ENCODE data around the gene C17orf58.
"Not testable (repeated sequence)": the region's sequence is repeated elsewhere in the genome, so short reads cannot be mapped to it uniquely, and the experiment has no call there.

Gene C17orf58

GRCh38 chr17:67996301-67997171, at the start of gene C17orf58:
C17orf58 (minus strand) TSS chr17:67996469; CDS start chr17:67996198, 271 bp downstream.
- not testable (repeated sequence) for H3K4me1 ChIP-seq; H3K79me2 ChIP-seq; H3K36me3 ChIP-seq (ENCODE audit: control insufficient read depth, insufficient read depth, low read length); H3K27me3 ChIP-seq (ENCODE audit: control insufficient read depth, insufficient read depth, low read length); H3K9me3 ChIP-seq (ENCODE audit: control insufficient read depth, low read length)
- peak within 1 kb of the TSS; percentile 96 for H3K4me2 ChIP-seq (ENCODE audit: low read length)
- peak within 1 kb of the TSS; percentile 65 for H3K9ac ChIP-seq
- H2AFZ ChIP-seq: peak within 1 kb of the TSS; percentile 93
- H3K27ac ChIP-seq: peak within 1 kb of the TSS; percentile 89
- peak within 1 kb of the TSS; percentile 67 for H3K4me3 ChIP-seq (ENCODE audit: low read depth, low read length)

DNA sequence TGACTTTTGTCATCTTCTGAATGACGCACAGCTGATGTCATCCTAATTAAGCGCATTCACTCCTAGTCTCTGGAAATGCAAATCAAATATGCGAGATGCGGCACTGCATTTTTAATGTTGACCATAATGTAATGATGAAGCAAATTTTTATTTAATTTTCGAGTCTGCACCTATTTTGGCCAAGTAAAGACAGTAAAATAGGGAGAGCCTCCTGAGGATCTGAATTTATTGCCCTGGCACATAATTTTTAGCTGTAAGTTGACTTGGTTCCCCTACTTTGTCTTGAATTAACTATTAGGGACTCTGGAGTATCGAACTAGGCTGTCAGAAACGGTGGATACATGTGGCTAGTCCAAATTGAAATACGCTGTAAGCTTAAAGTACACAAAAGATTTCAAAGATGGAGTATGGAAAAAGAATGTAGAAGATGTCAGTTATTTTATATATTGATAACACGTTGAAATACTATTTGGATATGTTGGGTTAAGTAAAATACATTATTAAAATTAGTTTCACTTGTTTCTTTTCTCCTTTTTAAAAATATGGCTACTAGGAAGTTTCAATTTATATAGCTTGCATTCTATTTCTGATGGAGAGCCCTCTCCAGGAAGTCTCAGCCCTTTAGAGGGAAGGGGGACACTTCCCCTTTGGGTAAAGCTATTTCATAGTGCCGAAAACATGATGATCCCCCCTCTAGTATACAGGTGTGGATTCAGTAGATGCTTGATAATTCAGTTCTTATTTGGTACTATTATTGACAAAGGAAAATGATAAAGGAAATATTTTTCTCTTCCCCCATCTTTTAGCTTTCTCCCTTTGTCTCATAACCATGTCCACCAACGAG, 40.3 kb upstream of the C17orf58 start:
- H3K27me3 ChIP-seq (ENCODE audit: control insufficient read depth, insufficient read depth, low read length): no peaks in the 10 kb centered on the region
- H3K4me2 ChIP-seq (ENCODE audit: low read length): peak overlapping the region; percentile 94
- no peaks in the 10 kb centered on the region for H3K9me3 ChIP-seq (ENCODE audit: control insufficient read depth, low read length)
- peak overlapping the region; percentile 81 for H3K4me3 ChIP-seq (ENCODE audit: low read depth, low read length)
- no peaks in the 10 kb centered on the region for H3K4me1 ChIP-seq
- peak overlapping the region; percentile 95 for H2AFZ ChIP-seq
- H3K9ac ChIP-seq: no peak overlapping the region
- no peak overlapping the region for H3K27ac ChIP-seq
- H3K36me3 ChIP-seq (ENCODE audit: control insufficient read depth, insufficient read depth, low read length): no peaks in the 10 kb centered on the region
- H3K79me2 ChIP-seq: no peaks in the 10 kb centered on the region
- TF ChIP-seq, protein P1, sequence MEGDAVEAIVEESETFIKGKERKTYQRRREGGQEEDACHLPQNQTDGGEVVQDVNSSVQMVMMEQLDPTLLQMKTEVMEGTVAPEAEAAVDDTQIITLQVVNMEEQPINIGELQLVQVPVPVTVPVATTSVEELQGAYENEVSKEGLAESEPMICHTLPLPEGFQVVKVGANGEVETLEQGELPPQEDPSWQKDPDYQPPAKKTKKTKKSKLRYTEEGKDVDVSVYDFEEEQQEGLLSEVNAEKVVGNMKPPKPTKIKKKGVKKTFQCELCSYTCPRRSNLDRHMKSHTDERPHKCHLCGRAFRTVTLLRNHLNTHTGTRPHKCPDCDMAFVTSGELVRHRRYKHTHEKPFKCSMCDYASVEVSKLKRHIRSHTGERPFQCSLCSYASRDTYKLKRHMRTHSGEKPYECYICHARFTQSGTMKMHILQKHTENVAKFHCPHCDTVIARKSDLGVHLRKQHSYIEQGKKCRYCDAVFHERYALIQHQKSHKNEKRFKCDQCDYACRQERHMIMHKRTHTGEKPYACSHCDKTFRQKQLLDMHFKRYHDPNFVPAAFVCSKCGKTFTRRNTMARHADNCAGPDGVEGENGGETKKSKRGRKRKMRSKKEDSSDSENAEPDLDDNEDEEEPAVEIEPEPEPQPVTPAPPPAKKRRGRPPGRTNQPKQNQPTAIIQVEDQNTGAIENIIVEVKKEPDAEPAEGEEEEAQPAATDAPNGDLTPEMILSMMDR (IDR thresholded peaks at IDR 0.05): no peak

DNA sequence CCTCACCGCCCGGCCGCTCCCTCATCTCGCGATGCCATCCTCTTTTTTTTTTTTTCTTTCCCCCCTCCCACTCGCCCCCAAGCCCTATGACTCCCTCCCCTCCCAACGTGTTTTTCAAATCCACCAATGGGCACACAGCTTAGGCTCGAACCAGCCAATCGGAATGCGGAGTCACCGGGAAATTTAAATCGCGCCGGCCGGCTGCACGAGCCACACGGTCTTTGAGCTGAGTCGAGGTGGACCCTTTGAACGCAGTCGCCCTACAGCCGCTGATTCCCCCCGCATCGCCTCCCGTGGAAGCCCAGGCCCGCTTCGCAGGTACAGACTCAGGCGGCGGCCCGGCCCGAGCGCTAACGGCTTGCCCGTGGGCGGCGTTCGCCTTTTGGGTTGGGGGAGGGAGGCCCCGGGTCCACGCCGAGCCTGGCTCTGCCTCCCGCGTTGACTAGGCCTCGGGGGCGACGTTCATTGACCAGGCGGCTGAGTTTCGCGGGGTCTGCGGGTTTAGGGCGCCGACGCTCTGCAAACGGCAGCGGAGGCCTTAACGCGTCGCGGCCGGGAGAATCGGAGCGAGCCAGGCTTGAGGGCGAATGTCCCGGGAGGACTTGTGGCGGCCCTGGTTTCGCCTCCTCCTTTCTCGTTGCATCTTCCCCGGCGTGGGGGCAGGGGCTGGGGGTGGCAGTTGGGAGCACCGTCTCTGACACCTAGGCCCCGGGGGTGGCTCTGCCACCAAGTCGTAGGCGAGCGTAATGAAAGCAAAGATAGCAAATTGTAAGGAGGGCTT, 39.4 kb upstream of the C17orf58 start, which contains the start of gene KPNA2:
Gene KPNA2 (plus strand): TSS at position 213 of the 781 bp plus-strand sequence. CDS start 1,398 bp downstream, outside the sequence.
- H3K4me2 ChIP-seq (ENCODE audit: low read length): peak within 1 kb of the TSS; percentile 94
- no peak within 1 kb of the TSS for H3K9ac ChIP-seq
- H3K27ac ChIP-seq: peak within 1 kb of the TSS; percentile 18
- peak within 1 kb of the TSS; percentile 95 for H2AFZ ChIP-seq
- H3K9me3 ChIP-seq (ENCODE audit: control insufficient read depth, low read length): no peaks in the 10 kb centered on the region
- H3K27me3 ChIP-seq (ENCODE audit: control insufficient read depth, insufficient read depth, low read length): no peaks in the 10 kb centered on the region
- H3K4me3 ChIP-seq (ENCODE audit: low read depth, low read length): peak within 1 kb of the TSS; percentile 81
- no peaks in the 10 kb centered on the region for H3K4me1 ChIP-seq
- TF ChIP-seq, protein P1 (IDR thresholded peaks at IDR 0.05): no peak
- H3K79me2 ChIP-seq: no peaks in the 10 kb centered on the region
- no peaks in the 10 kb centered on the region for H3K36me3 ChIP-seq (ENCODE audit: control insufficient read depth, insufficient read depth, low read length)

DNA sequence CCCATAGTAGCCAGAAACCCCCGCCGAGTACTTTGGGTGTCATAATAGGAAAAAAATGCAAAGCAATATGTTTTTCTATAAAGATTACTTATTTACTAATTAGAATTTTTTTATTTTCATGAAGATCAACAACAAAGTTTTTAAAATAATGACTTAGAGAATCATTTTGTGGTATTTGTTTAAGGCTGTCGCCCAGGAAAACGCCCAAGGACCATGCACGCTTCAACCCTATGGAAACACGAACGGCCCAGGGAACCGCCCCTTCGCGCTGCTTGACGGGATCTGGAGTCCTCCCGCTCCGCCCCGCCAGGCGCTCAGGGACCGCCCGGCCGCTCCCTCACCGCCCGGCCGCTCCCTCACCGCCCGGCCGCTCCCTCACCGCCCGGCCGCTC, 38.9 kb upstream of the C17orf58 start:
- TF ChIP-seq, protein P1 (IDR thresholded peaks at IDR 0.05): no peak
- Histone ChIP-seq H3K27ac (no peak overlapping the region), H3K79me2 (no peaks in the 10 kb centered on the region), H2AFZ (peak overlapping the region; percentile 55), H3K9me3 (ENCODE audit: control insufficient read depth, low read length) (no peaks in the 10 kb centered on the region), H3K27me3 (ENCODE audit: control insufficient read depth, insufficient read depth, low read length) (no peaks in the 10 kb centered on the region), H3K4me2 (ENCODE audit: low read length) (peak overlapping the region; percentile 50), H3K9ac (no peak overlapping the region), H3K36me3 (ENCODE audit: control insufficient read depth, insufficient read depth, low read length) (no peaks in the 10 kb centered on the region), H3K4me1 (no peaks in the 10 kb centered on the region), H3K4me3 (ENCODE audit: low read depth, low read length) (peak overlapping the region; percentile 81)
